Liver (tissue), 9 donors: ENCODE measurements around the gene RRAS2. TPM values are rescaled to one million over a fixed set of nuclear protein-coding genes. Genes with fewer than 3 reads are reported as not detected.

Experiments
- DNase-seq: peaks from one replicate; pipeline ENCODE4 v3.0.0-alpha.2; 2017; ENCODE audit warnings: low spot score
- H3K27ac ChIP-seq, 2 donors: one replicate each; pipeline ENCODE4 v1.7.0; 2013; ENCODE audit warnings: inconsistent platforms in 2 of 2, low read length in 2 of 2, control low read depth in 1 of 2, low read depth in 1 of 2, mild to moderate bottlenecking in 1 of 2
- H3K27me3 ChIP-seq, 4 donors: one replicate each; pipeline versions ENCODE4 v1.6.1 to v1.7.0; 2013; ENCODE audit warnings: low read length in 3 of 4, inconsistent platforms in 1 of 4, mild to moderate bottlenecking in 1 of 4, moderate library complexity in 1 of 4; ENCODE audit not compliant: control insufficient read depth in 4 of 4, insufficient read depth in 4 of 4
- H3K36me3 ChIP-seq, 4 donors: one replicate each; pipeline versions ENCODE4 v1.6.1 to v1.7.0; 2013; ENCODE audit warnings: low read length in 3 of 4, mild to moderate bottlenecking in 3 of 4, low read depth in 1 of 4, moderate library complexity in 1 of 4; ENCODE audit not compliant: control insufficient read depth in 4 of 4, insufficient read depth in 3 of 4
- H3K4me1 ChIP-seq, 4 donors: one replicate each; pipeline versions ENCODE4 v1.6.1 to v1.7.0; 2013; ENCODE audit warnings: low read length in 3 of 4, mild to moderate bottlenecking in 3 of 4, moderate library complexity in 1 of 4; ENCODE audit not compliant: control insufficient read depth in 4 of 4, insufficient read depth in 4 of 4
- H3K4me3 ChIP-seq, 3 donors: one replicate each; pipeline versions ENCODE4 v1.6.1 to v1.7.0; 2013; ENCODE audit warnings: low read length in 3 of 3, control low read depth in 1 of 3, low read depth in 1 of 3, mild to moderate bottlenecking in 1 of 3
- H3K9ac ChIP-seq, 2 donors: one replicate each; pipeline ENCODE4 v1.7.0; 2013; ENCODE audit warnings: low read length in 2 of 2, mild to moderate bottlenecking in 2 of 2, moderate library complexity in 2 of 2, control low read depth in 1 of 2, low read depth in 1 of 2
- H3K9me3 ChIP-seq, 4 donors: one replicate each; pipeline versions ENCODE4 v1.6.1 to v1.7.0; 2013; ENCODE audit warnings: low read length in 3 of 4; ENCODE audit not compliant: control insufficient read depth in 4 of 4
- EGR1 ChIP-seq, 2 donors: IDR thresholded peaks; 2 replicates each; pipeline ENCODE4 v1.6.1; 2016 to 2018; ENCODE audit warnings: antibody characterized with exemption in 2 of 2, low read depth in 2 of 2
- FOXA1 ChIP-seq: IDR thresholded peaks from 2 replicates; pipeline ENCODE4 v1.6.1; 2016; ENCODE audit warnings: antibody characterized with exemption
- FOXA2 ChIP-seq: IDR thresholded peaks from 2 replicates; pipeline ENCODE4 v1.6.1; 2016; ENCODE audit warnings: antibody characterized with exemption
- GABPA ChIP-seq, 2 donors: IDR thresholded peaks in 1 of 2; conservative IDR thresholded peaks in 1 of 2; 2 replicates each; pipeline ENCODE4 v1.6.1; 2016; ENCODE audit warnings: antibody characterized with exemption in 2 of 2, mild to moderate bottlenecking in 1 of 2, moderate library complexity in 1 of 2
- HNF4A ChIP-seq, 2 donors: conservative IDR thresholded peaks; 2 replicates each; pipeline ENCODE4 v1.6.1; 2016; ENCODE audit warnings: antibody characterized with exemption in 2 of 2, mild to moderate bottlenecking in 2 of 2
- HNF4G ChIP-seq: IDR thresholded peaks from 2 replicates; pipeline ENCODE4 v1.6.1; 2016; ENCODE audit warnings: antibody characterized with exemption
- JUND ChIP-seq, 2 donors: IDR thresholded peaks; 2 replicates each; pipeline ENCODE4 v1.6.1; 2016; ENCODE audit warnings: antibody characterized with exemption in 2 of 2
- NR2F2 ChIP-seq: IDR thresholded peaks from 2 replicates; pipeline ENCODE4 v1.6.1; 2016; ENCODE audit warnings: antibody characterized with exemption
- RAD21 ChIP-seq, 2 donors: IDR thresholded peaks; 2 replicates each; pipeline ENCODE4 v1.6.1; 2016; ENCODE audit warnings: antibody characterized with exemption in 2 of 2, mild to moderate bottlenecking in 2 of 2
- RXRA ChIP-seq, 2 donors: IDR thresholded peaks; 2 replicates each; pipeline ENCODE4 v1.6.1; 2017 to 2018; ENCODE audit warnings: antibody characterized with exemption in 2 of 2, mild to moderate bottlenecking in 1 of 2
- SP1 ChIP-seq: IDR thresholded peaks from 2 replicates; pipeline ENCODE4 v1.6.1; 2018; ENCODE audit warnings: antibody characterized with exemption, mild to moderate bottlenecking
- TAF1 ChIP-seq: conservative IDR thresholded peaks from 2 replicates; pipeline ENCODE4 v1.6.1; 2016; ENCODE audit warnings: antibody characterized with exemption, mild to moderate bottlenecking
- YY1 ChIP-seq: IDR thresholded peaks from 2 replicates; pipeline ENCODE4 v1.6.1; 2016; ENCODE audit warnings: antibody characterized with exemption, mild to moderate bottlenecking
- WGBS: extraction: QIAGEN DNeasy Blood & Tissue Kit; methylation state at CpG from one replicate; pipeline ENCODE4 v1.1.7; 2013; 5-methylcytosine and 5-hydroxymethylcytosine counted together
- polyA plus RNA-seq, 2 donors: library from polyadenylated mRNA; stranded (reverse) in 1 of 2; unstranded in 1 of 2; fragments of 200-250 nt in 1 of 2; fragments of >200 nt in 1 of 2; fragmentation: Nextera tagmentation in 1 of 2; extraction: Ambion mirVana in 1 of 2; gene quantifications; one replicate each; pipeline versions ENCODE4 v1.2.1 to v1.2.3, GENCODE V29; 2013 to 2015
- total RNA-seq, 2 donors: library from RNA; depleted of rRNA; stranded (reverse); fragments of >200 nt; gene quantifications; one replicate each; pipeline ENCODE4 v1.2.3, GENCODE V29; 2014
- TF ChIP-seq, protein P1 (sequence below): fragments of 150-350 bp; IDR thresholded peaks from 2 replicates; pipeline ENCODE4 v1.5.1; 2017; ENCODE audit warnings: improper control_type of control experiment, low read depth, low read length; ENCODE audit not compliant: missing input control
- TF ChIP-seq, protein P2 (sequence below): IDR thresholded peaks from 2 replicates; pipeline ENCODE4 v1.6.1; 2016; ENCODE audit warnings: antibody characterized with exemption
- TF ChIP-seq, protein P3 (sequence below): IDR thresholded peaks from 2 replicates; pipeline ENCODE4 v1.6.1; 2016; ENCODE audit warnings: antibody characterized with exemption, mild to moderate bottlenecking
- TF ChIP-seq, protein P4 (sequence below): IDR thresholded peaks from 2 replicates; pipeline ENCODE4 v1.6.1; 2016; ENCODE audit warnings: antibody characterized with exemption
- TF ChIP-seq, protein P5 (sequence below): IDR thresholded peaks from 2 replicates; pipeline ENCODE4 v1.6.1; 2016; ENCODE audit warnings: antibody characterized with exemption
- donor health status: healthy.
- donor health status: healthy.
- donor health status: healthy.
- donor health status: healthy.
- donor health status: healthy.

Gene RRAS2
- total and polyA plus RNA-seq, 4 donors, result 11.2 to 23.8 (median 17.5) TPM

- Histone ChIP-seq H3K36me3 (no peaks in the 10 kb centered on the region), H3K4me1 (peaks cover 0 to 17% (median 13%) of the 10 kb centered on the region in 4 donors), H3K27me3 (no peaks in the 10 kb centered on the region), H3K4me3 (no peak overlapping the region), H3K9me3 (no peaks in the 10 kb centered on the region), H3K9ac (no peak overlapping the region), H3K27ac (no peak overlapping the region)
- DNase-seq, result no peak
- TF ChIP-seq FOXA2, result no peak
- TF ChIP-seq, protein P1, sequence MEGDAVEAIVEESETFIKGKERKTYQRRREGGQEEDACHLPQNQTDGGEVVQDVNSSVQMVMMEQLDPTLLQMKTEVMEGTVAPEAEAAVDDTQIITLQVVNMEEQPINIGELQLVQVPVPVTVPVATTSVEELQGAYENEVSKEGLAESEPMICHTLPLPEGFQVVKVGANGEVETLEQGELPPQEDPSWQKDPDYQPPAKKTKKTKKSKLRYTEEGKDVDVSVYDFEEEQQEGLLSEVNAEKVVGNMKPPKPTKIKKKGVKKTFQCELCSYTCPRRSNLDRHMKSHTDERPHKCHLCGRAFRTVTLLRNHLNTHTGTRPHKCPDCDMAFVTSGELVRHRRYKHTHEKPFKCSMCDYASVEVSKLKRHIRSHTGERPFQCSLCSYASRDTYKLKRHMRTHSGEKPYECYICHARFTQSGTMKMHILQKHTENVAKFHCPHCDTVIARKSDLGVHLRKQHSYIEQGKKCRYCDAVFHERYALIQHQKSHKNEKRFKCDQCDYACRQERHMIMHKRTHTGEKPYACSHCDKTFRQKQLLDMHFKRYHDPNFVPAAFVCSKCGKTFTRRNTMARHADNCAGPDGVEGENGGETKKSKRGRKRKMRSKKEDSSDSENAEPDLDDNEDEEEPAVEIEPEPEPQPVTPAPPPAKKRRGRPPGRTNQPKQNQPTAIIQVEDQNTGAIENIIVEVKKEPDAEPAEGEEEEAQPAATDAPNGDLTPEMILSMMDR, result no peak
- no peak for TF ChIP-seq HNF4A (conservative IDR thresholded peaks at IDR 0.05)
- TF ChIP-seq TAF1, result no peak
- no peak for TF ChIP-seq RAD21 (IDR thresholded peaks at IDR 0.05)
- TF ChIP-seq EGR1 (IDR thresholded peaks at IDR 0.05; ENCODE audit: low read depth in 2 of 2), result no peak
- TF ChIP-seq, protein P2, sequence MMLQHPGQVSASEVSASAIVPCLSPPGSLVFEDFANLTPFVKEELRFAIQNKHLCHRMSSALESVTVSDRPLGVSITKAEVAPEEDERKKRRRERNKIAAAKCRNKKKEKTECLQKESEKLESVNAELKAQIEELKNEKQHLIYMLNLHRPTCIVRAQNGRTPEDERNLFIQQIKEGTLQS, result no peak
- TF ChIP-seq, protein P3, sequence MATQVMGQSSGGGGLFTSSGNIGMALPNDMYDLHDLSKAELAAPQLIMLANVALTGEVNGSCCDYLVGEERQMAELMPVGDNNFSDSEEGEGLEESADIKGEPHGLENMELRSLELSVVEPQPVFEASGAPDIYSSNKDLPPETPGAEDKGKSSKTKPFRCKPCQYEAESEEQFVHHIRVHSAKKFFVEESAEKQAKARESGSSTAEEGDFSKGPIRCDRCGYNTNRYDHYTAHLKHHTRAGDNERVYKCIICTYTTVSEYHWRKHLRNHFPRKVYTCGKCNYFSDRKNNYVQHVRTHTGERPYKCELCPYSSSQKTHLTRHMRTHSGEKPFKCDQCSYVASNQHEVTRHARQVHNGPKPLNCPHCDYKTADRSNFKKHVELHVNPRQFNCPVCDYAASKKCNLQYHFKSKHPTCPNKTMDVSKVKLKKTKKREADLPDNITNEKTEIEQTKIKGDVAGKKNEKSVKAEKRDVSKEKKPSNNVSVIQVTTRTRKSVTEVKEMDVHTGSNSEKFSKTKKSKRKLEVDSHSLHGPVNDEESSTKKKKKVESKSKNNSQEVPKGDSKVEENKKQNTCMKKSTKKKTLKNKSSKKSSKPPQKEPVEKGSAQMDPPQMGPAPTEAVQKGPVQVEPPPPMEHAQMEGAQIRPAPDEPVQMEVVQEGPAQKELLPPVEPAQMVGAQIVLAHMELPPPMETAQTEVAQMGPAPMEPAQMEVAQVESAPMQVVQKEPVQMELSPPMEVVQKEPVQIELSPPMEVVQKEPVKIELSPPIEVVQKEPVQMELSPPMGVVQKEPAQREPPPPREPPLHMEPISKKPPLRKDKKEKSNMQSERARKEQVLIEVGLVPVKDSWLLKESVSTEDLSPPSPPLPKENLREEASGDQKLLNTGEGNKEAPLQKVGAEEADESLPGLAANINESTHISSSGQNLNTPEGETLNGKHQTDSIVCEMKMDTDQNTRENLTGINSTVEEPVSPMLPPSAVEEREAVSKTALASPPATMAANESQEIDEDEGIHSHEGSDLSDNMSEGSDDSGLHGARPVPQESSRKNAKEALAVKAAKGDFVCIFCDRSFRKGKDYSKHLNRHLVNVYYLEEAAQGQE, result no peak
- no peak for TF ChIP-seq NR2F2
- TF ChIP-seq, protein P4, sequence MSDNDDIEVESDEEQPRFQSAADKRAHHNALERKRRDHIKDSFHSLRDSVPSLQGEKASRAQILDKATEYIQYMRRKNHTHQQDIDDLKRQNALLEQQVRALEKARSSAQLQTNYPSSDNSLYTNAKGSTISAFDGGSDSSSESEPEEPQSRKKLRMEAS, result no peak
- no peak for TF ChIP-seq HNF4G
- TF ChIP-seq, protein P5, sequence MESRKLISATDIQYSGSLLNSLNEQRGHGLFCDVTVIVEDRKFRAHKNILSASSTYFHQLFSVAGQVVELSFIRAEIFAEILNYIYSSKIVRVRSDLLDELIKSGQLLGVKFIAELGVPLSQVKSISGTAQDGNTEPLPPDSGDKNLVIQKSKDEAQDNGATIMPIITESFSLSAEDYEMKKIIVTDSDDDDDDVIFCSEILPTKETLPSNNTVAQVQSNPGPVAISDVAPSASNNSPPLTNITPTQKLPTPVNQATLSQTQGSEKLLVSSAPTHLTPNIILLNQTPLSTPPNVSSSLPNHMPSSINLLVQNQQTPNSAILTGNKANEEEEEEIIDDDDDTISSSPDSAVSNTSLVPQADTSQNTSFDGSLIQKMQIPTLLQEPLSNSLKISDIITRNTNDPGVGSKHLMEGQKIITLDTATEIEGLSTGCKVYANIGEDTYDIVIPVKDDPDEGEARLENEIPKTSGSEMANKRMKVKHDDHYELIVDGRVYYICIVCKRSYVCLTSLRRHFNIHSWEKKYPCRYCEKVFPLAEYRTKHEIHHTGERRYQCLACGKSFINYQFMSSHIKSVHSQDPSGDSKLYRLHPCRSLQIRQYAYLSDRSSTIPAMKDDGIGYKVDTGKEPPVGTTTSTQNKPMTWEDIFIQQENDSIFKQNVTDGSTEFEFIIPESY, result no peak
- TF ChIP-seq SP1, result no peak
- no peak for TF ChIP-seq RXRA (IDR thresholded peaks at IDR 0.05)
- TF ChIP-seq YY1, result no peak
- no peak for TF ChIP-seq GABPA (IDR thresholded peaks at IDR 0.05 in 1 of 2, conservative IDR thresholded peaks at IDR 0.05 in 1 of 2)
- no peak for TF ChIP-seq JUND (IDR thresholded peaks at IDR 0.05)
- TF ChIP-seq FOXA1, result no peak
- WGBS, result 97% methylated on average over 17 of the region's 17 CpGs
These were observed 2.0 kb upstream of the RRAS2 start for GRCh38 chr11:14360976-14361375.
